ENCODE measurements around the gene DNAL4.

DNA sequence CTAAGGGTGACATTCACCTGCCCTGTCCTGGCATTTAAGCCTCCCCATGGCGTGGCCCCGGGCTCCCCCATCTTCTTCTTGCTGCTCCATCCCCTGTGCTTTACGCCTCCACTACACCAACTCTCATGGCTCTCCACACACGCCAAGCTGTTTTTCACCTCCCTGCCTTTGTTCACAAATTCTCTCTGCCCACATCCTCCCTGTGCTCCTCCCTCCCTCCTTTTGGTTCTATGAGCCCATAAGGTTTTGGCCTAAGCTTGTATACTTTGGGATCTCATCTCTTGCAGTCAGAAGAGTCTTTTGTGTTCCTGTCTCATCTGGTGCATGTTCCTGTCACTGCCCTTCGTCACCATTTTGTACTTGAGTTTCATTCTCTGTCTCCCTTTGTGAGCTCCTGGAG, 4.6 kb upstream of the DNAL4 start:
- TF ChIP-seq, protein P1, sequence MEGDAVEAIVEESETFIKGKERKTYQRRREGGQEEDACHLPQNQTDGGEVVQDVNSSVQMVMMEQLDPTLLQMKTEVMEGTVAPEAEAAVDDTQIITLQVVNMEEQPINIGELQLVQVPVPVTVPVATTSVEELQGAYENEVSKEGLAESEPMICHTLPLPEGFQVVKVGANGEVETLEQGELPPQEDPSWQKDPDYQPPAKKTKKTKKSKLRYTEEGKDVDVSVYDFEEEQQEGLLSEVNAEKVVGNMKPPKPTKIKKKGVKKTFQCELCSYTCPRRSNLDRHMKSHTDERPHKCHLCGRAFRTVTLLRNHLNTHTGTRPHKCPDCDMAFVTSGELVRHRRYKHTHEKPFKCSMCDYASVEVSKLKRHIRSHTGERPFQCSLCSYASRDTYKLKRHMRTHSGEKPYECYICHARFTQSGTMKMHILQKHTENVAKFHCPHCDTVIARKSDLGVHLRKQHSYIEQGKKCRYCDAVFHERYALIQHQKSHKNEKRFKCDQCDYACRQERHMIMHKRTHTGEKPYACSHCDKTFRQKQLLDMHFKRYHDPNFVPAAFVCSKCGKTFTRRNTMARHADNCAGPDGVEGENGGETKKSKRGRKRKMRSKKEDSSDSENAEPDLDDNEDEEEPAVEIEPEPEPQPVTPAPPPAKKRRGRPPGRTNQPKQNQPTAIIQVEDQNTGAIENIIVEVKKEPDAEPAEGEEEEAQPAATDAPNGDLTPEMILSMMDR (IDR thresholded peaks at IDR 0.05): no peak
- TF ChIP-seq EZH2 (IDR thresholded peaks at IDR 0.05; ENCODE audit: borderline replicate concordance, insufficient read depth, low read depth, low read length, poor library complexity, severe bottlenecking): no peak

Data from B cell (primary cell).